H7 (cell line): ENCODE data around the gene DNAJC3. TPM values are rescaled to one million over a fixed set of nuclear protein-coding genes. Genes with fewer than 3 reads are reported as not detected.
"Not testable (repeated sequence)": the region's sequence is repeated elsewhere in the genome, so short reads cannot be mapped to it uniquely, and the experiment has no call there.

Experiments used
- DNase-seq: peaks from one replicate; pipeline ENCODE4 v3.0.0; 2012
- H3K27me3 ChIP-seq: 2 replicates; pipeline ENCODE4 v1.6.0; 2011; ENCODE audit warnings: mild to moderate bottlenecking, low read length; ENCODE audit not compliant: control insufficient read depth, insufficient read depth
- H3K36me3 ChIP-seq: replicated peaks from 2 replicates; pipeline ENCODE4 v1.5.1; 2011; ENCODE audit warnings: low read length; ENCODE audit not compliant: control insufficient read depth, insufficient read depth
- H3K4me3 ChIP-seq: 2 replicates; pipeline ENCODE4 v1.5.1; 2011; ENCODE audit warnings: low read depth, mild to moderate bottlenecking, control low read depth, low read length, moderate library complexity; ENCODE audit not compliant: insufficient read depth
- total RNA-seq: library from RNA; depleted of rRNA; stranded (reverse); fragments of >200 nt; shearing (Covaris generic); gene quantifications from 2 replicates; pipeline ENCODE4 v1.2.3, GENCODE V29; 2014

The DNAJC3 gene
- total RNA-seq, 1 experiment from 2014 or later, result 14.0 TPM

- no peak overlapping the region for H3K4me3 ChIP-seq
- H3K27me3 ChIP-seq, result no peaks in the 10 kb centered on the region
- DNase-seq, result no peak
- no peaks in the 10 kb centered on the region for H3K36me3 ChIP-seq
Observed at GRCh38 chr13:95754069-95754468, 77.1 kb downstream of the DNAJC3 start.

- no peak overlapping the region for H3K4me3 ChIP-seq
- DNase-seq, result no peak
- H3K36me3 ChIP-seq, result no peaks in the 10 kb centered on the region
- H3K27me3 ChIP-seq, result no peaks in the 10 kb centered on the region
Observed at GRCh38 chr13:95756072-95756471, 79.1 kb downstream of the DNAJC3 start.

- not testable (repeated sequence) for H3K36me3 ChIP-seq, H3K27me3 ChIP-seq
Observed at GRCh38 chr13:95762626-95763025, 85.7 kb downstream of the DNAJC3 start.

DNA sequence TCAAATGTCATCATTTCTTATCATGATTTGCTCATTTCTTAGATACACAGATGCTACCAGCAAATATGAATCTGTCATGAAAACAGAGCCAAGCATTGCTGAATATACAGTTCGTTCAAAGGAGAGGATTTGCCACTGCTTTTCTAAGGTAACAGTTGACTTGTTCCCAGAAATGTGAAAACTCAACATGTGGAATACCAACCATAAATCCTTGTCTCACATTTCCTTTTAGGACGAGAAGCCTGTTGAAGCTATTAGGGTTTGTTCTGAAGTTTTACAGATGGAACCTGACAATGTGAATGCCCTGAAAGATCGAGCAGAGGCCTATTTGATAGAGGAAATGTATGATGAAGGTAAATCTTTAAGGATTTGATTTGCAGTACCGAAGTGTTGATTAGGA lies 86.7 kb downstream of the DNAJC3 start:
- H3K4me3 ChIP-seq, result no peak overlapping the region
- no peak for DNase-seq
- H3K36me3 ChIP-seq, result no peaks in the 10 kb centered on the region; the same call in 1 of the 2 replicates
- H3K27me3 ChIP-seq, result no peaks in the 10 kb centered on the region

More at GRCh38 chr13:95762626-95763025, 85.7 kb downstream of the DNAJC3 start:
- not testable (repeated sequence) for DNase-seq, H3K4me3 ChIP-seq

GRCh38 chr13:95771905-95772304 lies 95.0 kb downstream of the DNAJC3 start:
- Histone ChIP-seq H3K27me3 (no peaks in the 10 kb centered on the region), H3K36me3 (no peaks in the 10 kb centered on the region), H3K4me3 (no peak overlapping the region)
- DNase-seq, result no peak

GRCh38 chr13:95779522-95779921 lies 102.6 kb downstream of the DNAJC3 start:
- no peak for DNase-seq
- H3K27me3 ChIP-seq, result no peaks in the 10 kb centered on the region
- H3K4me3 ChIP-seq, result no peak overlapping the region
- no peaks in the 10 kb centered on the region for H3K36me3 ChIP-seq

DNA sequence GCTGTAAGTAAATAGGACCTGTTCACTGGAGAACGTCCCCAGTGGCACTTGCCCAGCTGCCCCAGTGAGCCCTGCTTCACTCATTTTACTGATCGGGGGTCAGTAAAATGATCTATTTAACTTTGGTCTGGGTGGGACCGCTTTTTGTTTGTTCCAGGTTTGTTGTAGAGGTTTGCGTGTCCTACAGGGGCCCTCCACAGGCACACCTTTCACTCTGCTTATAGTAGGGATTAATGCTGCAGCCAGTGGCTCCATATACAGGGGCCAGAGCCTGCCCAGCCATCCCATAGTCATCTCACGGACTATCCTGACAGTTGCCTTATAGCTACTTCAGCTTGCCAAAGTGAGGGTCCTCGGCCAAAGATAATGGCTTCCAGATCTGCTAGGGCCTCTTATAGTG lies 104.1 kb downstream of the DNAJC3 start:
- H3K4me3 ChIP-seq, result no peak overlapping the region
- H3K36me3 ChIP-seq, result no peaks in the 10 kb centered on the region
- no peak for DNase-seq
- H3K27me3 ChIP-seq, result no peaks in the 10 kb centered on the region

- DNase-seq, H3K4me3 ChIP-seq, H3K36me3 ChIP-seq, H3K27me3 ChIP-seq: not testable (repeated sequence)
Observed at GRCh38 chr13:95781940-95782339, 105.0 kb downstream of the DNAJC3 start.

DNA sequence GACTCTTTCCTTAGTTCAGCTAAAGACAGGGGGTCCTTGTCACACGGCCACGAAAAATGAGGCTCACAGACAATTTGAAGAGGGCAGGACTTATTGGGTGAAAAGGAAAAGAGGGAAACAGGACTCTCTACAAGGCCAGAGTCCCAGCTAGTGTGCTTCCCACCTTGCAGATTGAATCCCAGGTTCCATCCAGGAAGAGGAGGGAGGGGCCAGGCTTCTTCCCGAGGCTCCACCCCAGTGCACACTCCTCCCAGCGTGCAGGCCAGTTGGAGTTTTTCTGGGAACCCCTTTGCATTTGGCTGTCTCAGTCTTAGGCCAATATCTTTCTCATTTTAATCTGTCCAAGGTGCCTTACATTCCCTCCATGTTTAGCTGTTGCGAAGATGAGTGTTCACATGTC lies 106.8 kb downstream of the DNAJC3 start:
- H3K27me3 ChIP-seq, result no peaks in the 10 kb centered on the region
- H3K36me3 ChIP-seq, result no peaks in the 10 kb centered on the region
- DNase-seq, result no peak
- no peak overlapping the region for H3K4me3 ChIP-seq

GRCh38 chr13:95784161-95784899 lies 107.4 kb downstream of the DNAJC3 start:
- no peak for DNase-seq
- H3K36me3 ChIP-seq, result no peaks in the 10 kb centered on the region
- no peaks in the 10 kb centered on the region for H3K27me3 ChIP-seq
- H3K4me3 ChIP-seq, result no peak overlapping the region

GRCh38 chr13:95784900-95785290 lies 108.0 kb downstream of the DNAJC3 start:
- Histone ChIP-seq H3K36me3 (no peaks in the 10 kb centered on the region), H3K4me3 (no peak overlapping the region), H3K27me3 (no peaks in the 10 kb centered on the region)
- DNase-seq, result no peak

DNA sequence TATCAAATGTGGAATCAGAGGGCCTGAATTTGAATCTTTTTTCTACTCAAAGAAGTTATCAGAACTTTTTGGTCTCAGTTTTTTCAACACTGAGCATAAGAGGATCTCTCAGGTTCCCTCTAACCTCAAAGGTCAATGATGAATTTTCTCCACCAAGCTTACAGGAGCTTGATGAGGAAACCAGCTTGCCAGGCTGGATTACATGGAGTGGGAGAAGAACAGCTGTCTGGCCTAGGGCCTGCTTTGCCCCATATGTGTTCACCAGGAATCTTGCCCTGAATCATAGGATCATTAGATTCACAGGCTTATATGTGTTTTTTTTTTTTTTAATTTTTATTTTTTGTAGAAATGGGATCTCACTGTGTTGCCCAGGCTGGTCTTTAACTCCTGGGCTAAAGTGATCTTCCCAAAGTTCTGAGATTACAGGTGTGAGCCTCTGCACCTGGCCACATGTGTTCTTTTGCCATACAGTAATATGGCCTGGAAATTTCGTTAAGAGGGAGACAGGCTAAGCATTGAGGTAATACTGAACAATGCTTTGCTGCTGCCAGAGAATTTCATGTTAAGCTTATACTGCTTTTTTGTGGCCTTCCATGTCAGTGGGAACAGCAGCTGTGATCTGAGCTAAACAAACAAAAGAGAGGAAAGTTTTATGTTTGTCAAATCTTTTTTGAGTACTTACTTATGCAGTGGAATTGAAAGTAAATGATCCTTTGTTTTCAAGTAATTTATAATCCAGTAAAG lies 110.6 kb downstream of the DNAJC3 start:
- no peak for DNase-seq
- Histone ChIP-seq H3K4me3 (no peak overlapping the region), H3K36me3 (no peaks in the 10 kb centered on the region), H3K27me3 (no peaks in the 10 kb centered on the region)

DNA sequence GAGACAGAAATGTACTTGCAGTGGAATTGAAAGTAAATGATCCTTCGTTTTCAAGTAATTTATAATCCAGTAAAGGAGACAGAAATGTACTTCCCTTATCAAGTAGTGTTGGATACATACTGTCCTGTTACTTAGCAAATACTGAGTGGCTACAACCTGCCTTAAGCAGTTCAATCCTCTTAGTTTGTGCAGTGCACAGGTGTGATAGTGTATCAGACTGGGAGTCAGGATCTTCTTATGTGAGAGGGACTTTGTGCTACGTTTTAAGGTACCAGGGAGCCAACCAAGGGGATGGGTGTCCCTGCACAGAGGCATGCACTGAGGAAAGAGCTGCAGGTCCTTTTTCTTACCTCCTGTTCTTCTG lies 111.1 kb downstream of the DNAJC3 start:
- no peaks in the 10 kb centered on the region for H3K36me3 ChIP-seq

GRCh38 chr13:95789315-95789714 lies 112.4 kb downstream of the DNAJC3 start:
- H3K36me3 ChIP-seq, H3K4me3 ChIP-seq, DNase-seq, H3K27me3 ChIP-seq: not testable (repeated sequence)

More for the DNA sequence above, 111.1 kb downstream of the DNAJC3 start:
- Histone ChIP-seq H3K4me3 (no peak overlapping the region), H3K27me3 (no peaks in the 10 kb centered on the region)
- no peak for DNase-seq

- no peak for DNase-seq
- H3K36me3 ChIP-seq, result no peaks in the 10 kb centered on the region
- no peak overlapping the region for H3K4me3 ChIP-seq
- H3K27me3 ChIP-seq, result no peaks in the 10 kb centered on the region
Observed at GRCh38 chr13:95791084-95791722, 114.3 kb downstream of the DNAJC3 start.
